ENCODE measurements around the gene GPR156. TPM values are rescaled to one million over a fixed set of nuclear protein-coding genes. Genes with fewer than 3 reads are reported as not detected.

Gene GPR156
- polyA plus RNA-seq, 4 donors, result 2.1 to 3.2 (median 3.0) TPM

DNA sequence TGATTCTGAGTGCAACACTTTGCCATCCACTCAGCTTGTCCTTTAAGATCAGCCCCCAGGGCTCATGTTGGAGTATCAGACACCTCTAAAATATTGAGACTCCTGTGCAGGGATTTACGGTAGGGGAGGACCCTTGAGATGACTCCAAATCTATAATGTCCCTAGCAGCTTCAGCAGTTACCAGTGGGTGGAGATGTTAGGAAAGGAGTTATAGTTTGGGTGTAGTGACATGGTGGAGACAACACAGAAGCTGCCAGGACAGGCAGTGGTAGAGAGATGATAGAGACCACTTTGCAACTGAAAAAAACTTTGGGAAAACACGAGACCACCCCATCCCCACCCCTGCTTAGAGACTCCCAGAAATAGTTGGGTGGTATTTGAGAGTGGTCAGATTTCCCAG, 147.5 kb downstream of the GPR156 start:
- DNase-seq (ENCODE audit: low read depth in 4 of 4, low spot score in 3 of 4), result no peak

DNA sequence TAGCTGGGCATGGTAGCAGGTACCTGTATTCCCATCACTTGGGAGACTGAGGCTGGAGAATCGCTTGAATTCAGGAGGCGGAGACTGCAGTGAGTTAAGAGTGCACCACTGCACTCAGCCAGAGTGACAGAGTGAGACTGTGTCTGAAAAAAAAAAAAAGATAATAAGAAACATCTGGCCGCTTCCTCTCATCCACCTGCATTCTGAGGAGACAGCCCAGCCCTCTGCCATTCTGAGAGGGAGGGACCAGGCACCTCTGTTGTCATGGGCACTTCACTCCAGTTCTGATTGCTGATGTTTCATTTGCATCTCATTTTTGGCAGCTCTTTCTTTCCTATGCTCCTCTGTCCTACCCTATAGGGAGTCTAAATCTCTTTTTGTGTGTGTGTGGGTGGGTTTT, 154.4 kb downstream of the GPR156 start:
- DNase-seq (ENCODE audit: low read depth in 4 of 4, low spot score in 3 of 4), result no peak

DNA sequence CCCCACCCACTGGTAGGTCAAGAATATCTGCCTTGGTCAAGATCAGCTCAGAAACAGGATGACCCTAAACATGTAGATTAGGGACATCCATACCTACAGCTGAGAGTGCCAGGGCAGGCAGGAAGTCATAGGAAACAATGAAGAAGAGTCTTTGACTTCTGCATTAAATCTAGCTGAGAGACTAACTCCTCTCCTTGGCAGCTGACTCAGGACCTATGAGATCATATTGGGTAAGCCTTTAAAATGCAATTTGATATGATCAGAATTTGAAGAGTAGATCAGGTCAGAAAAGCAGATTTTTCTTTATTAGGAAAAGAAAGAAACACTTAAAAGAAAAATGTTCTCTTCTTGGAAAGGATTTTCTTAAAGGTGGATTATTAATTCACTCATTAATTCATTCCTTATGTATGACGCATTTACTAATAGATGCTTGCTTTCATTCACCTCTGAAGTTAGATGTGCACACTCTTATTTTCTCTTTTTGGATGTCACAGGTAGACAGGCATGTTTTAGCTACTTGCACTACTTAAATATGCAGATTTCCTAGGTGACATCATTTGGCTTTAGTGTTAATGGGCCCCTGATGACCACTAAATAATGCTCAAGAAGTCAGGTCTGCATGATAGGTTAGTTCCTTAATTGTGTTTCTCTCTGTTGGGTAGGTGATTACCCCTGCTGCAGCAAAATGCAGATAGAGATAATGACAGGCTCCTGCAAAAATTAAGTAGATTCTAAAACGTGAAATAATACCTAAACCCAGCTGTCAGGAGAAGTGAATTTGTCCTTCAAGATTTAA, 155.1 kb downstream of the GPR156 start:
- DNase-seq (ENCODE audit: low read depth in 4 of 4, low spot score in 3 of 4), result no peak

DNA sequence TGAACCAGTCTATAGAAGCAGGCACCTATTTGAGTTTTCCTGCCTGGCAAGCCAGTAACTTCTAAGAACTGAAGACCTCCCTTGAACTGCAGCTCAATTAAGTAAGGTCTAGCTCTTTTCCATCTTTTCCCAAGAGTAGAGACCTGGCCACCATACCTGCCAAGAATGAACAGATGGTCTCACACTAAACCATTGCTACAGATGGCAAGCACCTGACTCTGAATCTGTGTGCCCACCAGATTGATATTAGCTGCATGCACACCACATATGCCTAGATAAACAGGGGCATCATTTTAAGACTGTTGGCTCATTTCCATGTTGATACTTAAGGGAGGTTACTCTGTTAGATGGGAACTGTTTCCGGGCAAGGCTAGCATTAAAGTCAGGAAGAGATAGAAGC, 156.0 kb downstream of the GPR156 start:
- no peak for DNase-seq (ENCODE audit: low read depth in 4 of 4, low spot score in 3 of 4)

DNA sequence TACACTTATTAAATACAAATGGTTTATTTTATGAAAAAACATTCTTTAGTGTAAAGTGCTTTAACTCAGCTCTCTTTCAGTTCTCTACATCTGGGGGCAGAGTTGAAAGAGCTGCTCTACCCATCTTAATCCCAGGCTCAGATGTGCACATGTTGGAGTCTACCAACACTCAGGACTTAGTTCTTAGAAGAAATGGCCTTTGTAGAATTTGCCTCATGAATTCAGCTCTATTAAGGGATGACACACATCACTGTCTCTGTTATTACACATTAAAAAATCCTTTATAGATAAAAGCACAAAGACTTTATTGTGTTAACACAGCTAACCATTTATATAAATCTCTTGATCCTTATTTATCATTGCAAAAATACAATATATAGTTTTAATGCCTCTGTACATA, 159.0 kb downstream of the GPR156 start:
- DNase-seq (ENCODE audit: low read depth in 4 of 4, low spot score in 3 of 4), result no peak

DNA sequence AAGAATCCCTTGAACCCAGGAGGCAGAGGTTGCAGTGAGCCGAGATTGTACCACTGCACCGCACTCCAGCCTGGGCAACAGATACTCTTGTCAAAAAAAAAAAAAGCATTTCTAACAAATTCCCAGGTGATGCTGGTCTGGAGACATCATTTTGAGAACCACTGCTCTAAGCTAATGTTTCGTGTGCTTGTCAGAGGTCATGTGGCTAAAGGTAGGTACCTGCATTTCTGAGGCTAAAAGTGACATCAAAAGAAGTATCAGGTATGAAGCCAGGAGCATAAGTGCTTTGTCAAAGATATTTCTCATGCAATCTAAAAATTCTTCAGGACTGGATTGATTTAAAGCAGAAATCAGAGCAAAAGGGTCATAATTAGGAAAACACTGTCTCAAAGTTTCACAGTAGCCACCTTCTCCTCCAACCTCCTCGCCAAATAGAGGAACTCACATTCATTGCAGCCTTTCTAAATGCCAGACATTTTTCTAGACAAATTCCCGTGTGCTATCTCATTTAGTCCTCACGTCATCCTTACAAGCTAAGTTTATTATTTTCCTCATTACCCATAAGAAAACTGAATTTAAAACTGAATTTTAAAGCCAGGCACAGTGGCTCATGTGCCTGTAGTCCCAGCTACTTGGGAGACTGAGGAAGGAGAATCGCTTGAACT, 165.0 kb downstream of the GPR156 start:
- no peak for DNase-seq (ENCODE audit: low read depth in 4 of 4, low spot score in 3 of 4)

Other genes starting within 250 kb of the GPR156 start
- gene GSK3B, start 190.8 kb downstream of the GPR156 start, polyA plus RNA-seq (ENCODE audit: insufficient read length in 4 of 4), result 10 to 100 TPM; 39.8 to 49.6 (median 47.3) TPM
- 10 to 100 TPM; 31.2 to 39.0 (median 37.7) TPM for gene LRRC58, start 64.1 kb upstream of the GPR156 start, polyA plus RNA-seq (ENCODE audit: insufficient read length in 4 of 4)
- 100 to 1,000 TPM; 489 to 594 (median 561) TPM for gene FSTL1, start 165.8 kb upstream of the GPR156 start, polyA plus RNA-seq (ENCODE audit: insufficient read length in 4 of 4)